PC-3 (cell line): ENCODE measurements around the gene ZNF341. TPM values are rescaled to one million over a fixed set of nuclear protein-coding genes. Genes with fewer than 3 reads are reported as not detected.

ENCODE experiments used
- ATAC-seq: fragments of 200-7000 bp; cut with Tn5 transposase; 2 replicates; pipeline ENCODE4 v1.9.1; 2020; ENCODE audit warnings: mild to moderate bottlenecking, moderate library complexity
- BruUV-seq: library from RNA; stranded (reverse); fragments of 400-500 nt; replicated peaks from 2 replicates; lab custom pipeline; 2021; lab: Mats Ljungman, UMichigan
- CTCF ChIA-PET: fragments of 300-600 bp; sonication (Branson Sonifier 250); formaldehyde crosslinking; loops from one replicate; lab custom pipeline; 2022; ENCODE audit warnings: antibody characterized with exemption; lab: Charles Lee
- POLR2A ChIA-PET: fragments of 300-600 bp; sonication (Branson Sonifier 250); formaldehyde crosslinking; loops from one replicate; lab custom pipeline; 2022; ENCODE audit warnings: antibody characterized with exemption; ENCODE audit not compliant: unreplicated experiment; lab: Charles Lee
- DNase-seq: peaks from one replicate; pipeline ENCODE4 v3.0.0-alpha.2; 2015
- H2AFZ ChIP-seq: fragments of 300-600 bp; sonication (generic); 2 replicates; pipeline ENCODE4 v1.6.0; 2016; ENCODE audit warnings: antibody characterized with exemption, low read length
- H3F3A ChIP-seq: fragments of 300-600 bp; sonication (generic); one replicate; pipeline ENCODE4 v1.6.0; 2017; ENCODE audit warnings: antibody characterized with exemption, low read length, control low read depth, mild to moderate bottlenecking; ENCODE audit not compliant: unreplicated experiment
- H3K27ac ChIP-seq: fragments of 300-600 bp; sonication (generic); 2 replicates; pipeline ENCODE4 v1.5.1; 2016; ENCODE audit warnings: mild to moderate bottlenecking, low read length
- H3K27me3 ChIP-seq: fragments of 300-600 bp; sonication (generic); 2 replicates; pipeline ENCODE4 v1.6.1; 2016; ENCODE audit warnings: low read length, mixed read lengths
- H3K36me3 ChIP-seq: fragments of 300-600 bp; sonication (generic); 2 replicates; pipeline ENCODE4 v1.6.1; 2016; ENCODE audit warnings: low read depth, mixed run types, low read length, mixed read lengths
- H3K4me1 ChIP-seq: fragments of 300-600 bp; sonication (generic); 2 replicates; pipeline ENCODE4 v1.5.1; 2016; ENCODE audit warnings: low read length; ENCODE audit not compliant: insufficient read depth
- H3K4me2 ChIP-seq: fragments of 300-600 bp; sonication (generic); 2 replicates; pipeline ENCODE4 v1.6.0; 2016; ENCODE audit warnings: low read length
- H3K4me3 ChIP-seq: fragments of 300-600 bp; sonication (generic); 2 replicates; pipeline ENCODE4 v1.5.1; 2016; ENCODE audit warnings: mild to moderate bottlenecking, low read length, mixed read lengths
- H3K79me2 ChIP-seq: fragments of 300-600 bp; sonication (generic); 2 replicates; pipeline ENCODE4 v1.6.1; 2017; ENCODE audit warnings: low read length, mixed read lengths
- H3K9ac ChIP-seq: fragments of 300-600 bp; sonication (generic); 2 replicates; pipeline ENCODE4 v1.6.0; 2016; ENCODE audit warnings: mild to moderate bottlenecking, low read length
- H3K9me2 ChIP-seq: fragments of 300-600 bp; sonication (generic); replicated peaks from 2 replicates; pipeline ENCODE4 v1.6.1; 2016; ENCODE audit warnings: mixed run types, low read length, mixed read lengths
- H3K9me3 ChIP-seq: fragments of 300-600 bp; sonication (generic); 2 replicates; pipeline ENCODE4 v1.6.1; 2016; ENCODE audit warnings: low read length, mixed read lengths
- H4K20me1 ChIP-seq: fragments of 300-600 bp; sonication (generic); 2 replicates; pipeline ENCODE4 v1.6.1; 2016; ENCODE audit warnings: low read length, mixed read lengths
- EZH2 ChIP-seq: fragments of 300-600 bp; sonication (generic); IDR thresholded peaks from one replicate; pipeline ENCODE4 v1.6.1; 2017; ENCODE audit warnings: antibody characterized with exemption, mild to moderate bottlenecking, low read length; ENCODE audit not compliant: unreplicated experiment
- EZH2phosphoT487 ChIP-seq: fragments of 300-600 bp; sonication (generic); IDR thresholded peaks from 2 replicates; pipeline ENCODE4 v1.6.1; 2018; ENCODE audit warnings: mild to moderate bottlenecking, antibody characterized with exemption, low read length, borderline replicate concordance
- intact Hi-C: fragments of 100-400 bp; cut with micrococcal nuclease; formaldehyde crosslinking; loops from 2 replicates; pipeline ENCODE4 v1.9.0; 2023
- total RNA-seq: library from RNA; depleted of rRNA; stranded (reverse); fragments of >200 nt; gene quantifications from 2 replicates; pipeline ENCODE4 v1.2.3, GENCODE V29; 2014
- TF ChIP-seq, protein P1 (sequence below): fragments of 300-600 bp; sonication (generic); conservative IDR thresholded peaks from 2 replicates; pipeline ENCODE4 v1.5.1; 2017; ENCODE audit warnings: antibody characterized with exemption, low read depth, mild to moderate bottlenecking, low read length

ZNF341 gene
- total RNA-seq, 1 experiment from 2014 or later, result 4.4 TPM

DNA sequence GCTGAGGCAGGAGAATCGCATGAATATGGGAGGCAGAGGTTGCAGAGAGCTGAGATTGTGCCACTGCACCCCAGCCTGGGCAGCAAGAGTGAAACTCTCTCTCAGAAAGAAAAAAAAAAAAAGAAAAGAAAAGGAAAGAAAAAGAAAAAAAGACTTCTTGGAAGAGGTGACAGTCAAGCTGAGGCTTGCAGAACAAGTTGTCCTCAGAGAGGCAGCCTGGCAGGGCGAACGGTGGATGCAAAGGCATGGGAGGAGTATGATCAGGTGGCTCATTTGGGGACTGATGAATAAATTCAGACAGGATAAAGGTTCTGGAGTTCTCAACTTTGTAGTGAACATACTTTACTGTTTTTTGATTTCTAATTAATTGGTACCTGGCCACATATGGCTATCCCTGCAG, 12.4 kb downstream of the ZNF341 start:
- Histone ChIP-seq H4K20me1 (no peaks in the 10 kb centered on the region), H2AFZ (no peak overlapping the region), H3K79me2 (no peaks in the 10 kb centered on the region), H3K4me3 (no peak overlapping the region), H3K9ac (no peak overlapping the region), H3K9me2 (no peaks in the 10 kb centered on the region), H3K9me3 (no peaks in the 10 kb centered on the region), H3F3A (no peaks in the 10 kb centered on the region), H3K27ac (no peak overlapping the region), H3K4me2 (no peak overlapping the region), H3K27me3 (no peaks in the 10 kb centered on the region), H3K4me1 (no peaks in the 10 kb centered on the region), H3K36me3 (no peaks in the 10 kb centered on the region)
- ChIA-PET CTCF (no interaction called here), POLR2A (no interaction called here)
- no TSS peak for BruUV-seq
- ATAC-seq (no peak), DNase-seq (no peak)
- intact Hi-C loops, result no loop called here
- TF ChIP-seq, protein P1, sequence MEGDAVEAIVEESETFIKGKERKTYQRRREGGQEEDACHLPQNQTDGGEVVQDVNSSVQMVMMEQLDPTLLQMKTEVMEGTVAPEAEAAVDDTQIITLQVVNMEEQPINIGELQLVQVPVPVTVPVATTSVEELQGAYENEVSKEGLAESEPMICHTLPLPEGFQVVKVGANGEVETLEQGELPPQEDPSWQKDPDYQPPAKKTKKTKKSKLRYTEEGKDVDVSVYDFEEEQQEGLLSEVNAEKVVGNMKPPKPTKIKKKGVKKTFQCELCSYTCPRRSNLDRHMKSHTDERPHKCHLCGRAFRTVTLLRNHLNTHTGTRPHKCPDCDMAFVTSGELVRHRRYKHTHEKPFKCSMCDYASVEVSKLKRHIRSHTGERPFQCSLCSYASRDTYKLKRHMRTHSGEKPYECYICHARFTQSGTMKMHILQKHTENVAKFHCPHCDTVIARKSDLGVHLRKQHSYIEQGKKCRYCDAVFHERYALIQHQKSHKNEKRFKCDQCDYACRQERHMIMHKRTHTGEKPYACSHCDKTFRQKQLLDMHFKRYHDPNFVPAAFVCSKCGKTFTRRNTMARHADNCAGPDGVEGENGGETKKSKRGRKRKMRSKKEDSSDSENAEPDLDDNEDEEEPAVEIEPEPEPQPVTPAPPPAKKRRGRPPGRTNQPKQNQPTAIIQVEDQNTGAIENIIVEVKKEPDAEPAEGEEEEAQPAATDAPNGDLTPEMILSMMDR, result no peak
- no peak for TF ChIP-seq EZH2phosphoT487
- no peak for TF ChIP-seq EZH2

DNA sequence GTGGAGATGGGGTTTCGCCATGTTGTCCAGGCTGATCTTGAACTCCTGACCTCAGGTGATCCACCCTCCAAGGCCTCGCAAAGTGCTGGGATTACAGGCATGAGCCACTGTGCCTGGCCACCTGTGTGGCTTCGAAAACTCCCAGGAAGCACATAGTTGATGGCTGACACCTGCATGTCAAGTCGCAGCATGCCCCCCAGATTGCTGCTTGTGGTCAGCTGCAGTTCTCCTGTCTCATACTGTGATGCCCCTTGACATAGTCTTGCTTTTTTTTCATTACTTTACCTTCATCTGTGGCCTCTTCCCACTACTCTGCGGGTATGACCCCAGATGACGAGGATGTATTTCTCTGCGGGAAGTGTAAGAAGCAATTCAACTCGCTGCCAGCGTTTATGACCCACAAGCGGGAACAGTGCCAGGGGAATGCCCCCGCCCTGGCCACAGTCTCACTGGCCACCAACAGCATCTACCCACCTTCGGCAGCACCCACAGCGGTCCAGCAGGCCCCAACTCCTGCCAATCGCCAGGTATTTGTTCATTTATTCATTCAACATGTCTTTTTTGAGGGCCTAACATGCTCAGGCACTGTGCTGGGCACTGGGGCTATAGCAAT, 13.1 kb downstream of the ZNF341 start:
- no peaks in the 10 kb centered on the region for H3K9me2 ChIP-seq
- no peaks in the 10 kb centered on the region for H3F3A ChIP-seq
- H3K9me3 ChIP-seq, result no peaks in the 10 kb centered on the region
- no peaks in the 10 kb centered on the region for H3K36me3 ChIP-seq
- H3K4me3 ChIP-seq, result no peak overlapping the region
- no TSS peak for BruUV-seq
- no peaks in the 10 kb centered on the region for H3K4me1 ChIP-seq
- no peaks in the 10 kb centered on the region for H4K20me1 ChIP-seq
- ChIA-PET CTCF (no interaction called here), POLR2A (no interaction called here)
- H3K79me2 ChIP-seq, result no peaks in the 10 kb centered on the region
- no peak overlapping the region for H2AFZ ChIP-seq
- TF ChIP-seq EZH2, result no peak
- TF ChIP-seq, protein P1, result no peak
- TF ChIP-seq EZH2phosphoT487, result no peak
- no peaks in the 10 kb centered on the region for H3K27me3 ChIP-seq
- H3K9ac ChIP-seq, result no peak overlapping the region
- no peak overlapping the region for H3K4me2 ChIP-seq
- H3K27ac ChIP-seq, result no peak overlapping the region
- ATAC-seq (no peak), DNase-seq (no peak)
- intact Hi-C loops, result no loop called here

DNA sequence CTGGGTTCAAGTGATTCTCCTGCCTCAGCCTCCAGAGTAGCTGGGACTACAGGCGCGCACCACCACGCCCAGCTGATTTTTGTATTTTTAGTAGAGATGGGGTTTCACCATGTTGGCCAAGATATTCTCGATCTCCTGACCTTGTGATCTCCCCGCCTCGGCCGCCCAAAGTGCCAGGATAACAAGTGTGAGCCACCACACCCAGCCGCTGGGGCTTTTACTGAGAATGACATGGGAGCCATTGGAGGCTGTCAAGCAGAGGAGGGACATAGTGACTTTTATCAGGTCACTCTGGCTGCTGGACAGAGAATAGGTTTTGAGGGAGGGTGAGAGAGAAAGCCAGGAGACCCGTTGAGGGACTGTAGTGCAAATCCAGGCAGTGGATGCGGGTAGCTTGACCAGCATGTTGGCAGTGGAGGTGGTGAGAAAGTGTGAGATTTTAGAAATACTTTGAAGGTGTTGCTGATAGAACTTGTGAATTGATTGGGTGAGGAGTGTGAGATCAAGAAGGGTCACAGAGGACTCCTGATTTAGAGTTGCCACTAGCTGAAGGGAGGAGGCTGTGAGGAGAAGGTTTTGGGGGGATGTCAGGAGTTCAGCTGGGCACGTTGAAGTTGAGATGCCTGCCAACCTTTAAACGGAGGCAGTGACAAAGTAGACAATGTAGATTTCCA, 14.7 kb downstream of the ZNF341 start:
- Histone ChIP-seq H3K4me2 (no peak overlapping the region), H3F3A (no peaks in the 10 kb centered on the region), H4K20me1 (no peaks in the 10 kb centered on the region), H3K27ac (no peak overlapping the region), H3K27me3 (no peaks in the 10 kb centered on the region), H3K36me3 (no peaks in the 10 kb centered on the region), H3K79me2 (no peaks in the 10 kb centered on the region), H3K9me3 (no peaks in the 10 kb centered on the region), H3K4me1 (no peaks in the 10 kb centered on the region), H3K9me2 (no peaks in the 10 kb centered on the region), H2AFZ (no peak overlapping the region), H3K4me3 (no peak overlapping the region), H3K9ac (no peak overlapping the region)
- no TSS peak for BruUV-seq
- DNase-seq (no peak), ATAC-seq (no peak)
- POLR2A ChIA-PET, result no interaction called here
- CTCF ChIA-PET, result interaction anchor here (0.6 kb wide), 1 partner anchor 43 kb away, joined by 3 read pairs; no protein-coding TSS in a partner anchor
- intact Hi-C loops, result no loop called here
- TF ChIP-seq EZH2phosphoT487 (no peak), EZH2 (no peak)
- TF ChIP-seq, protein P1, result no peak
